ENCODE measurements around the gene ADGRL2.

GRCh38 chr1:81954534-81955020 lies 153.8 kb downstream of the ADGRL2 start:
- no peak for TF ChIP-seq MXI1 (IDR thresholded peaks at IDR 0.05; ENCODE audit: borderline replicate concordance, low read depth, low read length)
- no peak for TF ChIP-seq CTCF (conservative IDR thresholded peaks at IDR 0.05; ENCODE audit: low read depth, low read length)
- TF ChIP-seq CHD1 (IDR thresholded peaks at IDR 0.05; ENCODE audit: low read depth, low read length) = no peak

Data from IMR-90 (cell line).